GDM1 (cell line): ENCODE data around the gene DCAF8.
A peak's percentile ranks its signal among the peaks of the same experiment; 100 is the strongest.

Experiments used
- DNase-seq: peaks from one replicate; lab custom pipeline; 2025; lab: John Stamatoyannopoulos, UW

The DCAF8 gene

DNA sequence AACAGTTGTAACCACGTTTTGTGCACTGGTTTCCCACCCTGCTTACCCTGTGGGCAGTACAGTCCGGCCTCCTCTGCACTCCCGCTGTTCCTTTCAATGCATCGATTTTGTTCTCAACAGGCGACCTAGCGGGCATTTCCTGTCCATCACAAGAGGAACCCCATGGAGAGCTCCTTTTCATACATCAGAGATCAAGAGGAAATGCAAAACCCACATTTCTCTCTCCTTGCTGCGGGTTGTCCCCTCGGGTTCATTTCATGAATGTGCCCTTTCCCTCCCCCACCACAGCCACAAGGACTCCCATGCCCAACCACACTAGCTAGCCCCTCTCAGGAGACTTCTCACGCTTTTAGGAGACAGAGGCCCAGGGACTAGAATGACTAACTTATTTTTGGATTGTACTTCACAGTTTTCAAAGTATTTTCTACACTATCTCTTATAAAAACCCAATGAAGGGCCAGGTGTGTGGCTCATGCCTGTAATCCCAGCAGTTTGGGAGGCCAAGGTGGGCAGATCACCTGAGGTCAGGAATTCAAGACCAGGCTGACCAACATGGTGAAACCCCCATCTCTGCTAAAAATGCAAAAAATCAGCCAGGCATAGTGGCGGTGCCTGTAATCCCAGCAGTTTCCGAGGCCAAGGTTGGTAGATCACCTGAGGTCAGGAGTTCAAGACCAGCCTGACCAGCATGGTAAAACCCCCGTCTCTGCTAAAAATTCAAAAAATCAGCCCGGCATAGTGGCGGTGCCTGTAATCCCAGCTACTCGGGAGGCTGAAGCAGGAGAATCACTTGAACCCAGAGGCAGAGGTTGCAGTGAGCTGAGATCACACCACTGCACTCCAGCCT, 92.6 kb downstream of the DCAF8 start:
- DNase-seq: peak; percentile 22

DNA sequence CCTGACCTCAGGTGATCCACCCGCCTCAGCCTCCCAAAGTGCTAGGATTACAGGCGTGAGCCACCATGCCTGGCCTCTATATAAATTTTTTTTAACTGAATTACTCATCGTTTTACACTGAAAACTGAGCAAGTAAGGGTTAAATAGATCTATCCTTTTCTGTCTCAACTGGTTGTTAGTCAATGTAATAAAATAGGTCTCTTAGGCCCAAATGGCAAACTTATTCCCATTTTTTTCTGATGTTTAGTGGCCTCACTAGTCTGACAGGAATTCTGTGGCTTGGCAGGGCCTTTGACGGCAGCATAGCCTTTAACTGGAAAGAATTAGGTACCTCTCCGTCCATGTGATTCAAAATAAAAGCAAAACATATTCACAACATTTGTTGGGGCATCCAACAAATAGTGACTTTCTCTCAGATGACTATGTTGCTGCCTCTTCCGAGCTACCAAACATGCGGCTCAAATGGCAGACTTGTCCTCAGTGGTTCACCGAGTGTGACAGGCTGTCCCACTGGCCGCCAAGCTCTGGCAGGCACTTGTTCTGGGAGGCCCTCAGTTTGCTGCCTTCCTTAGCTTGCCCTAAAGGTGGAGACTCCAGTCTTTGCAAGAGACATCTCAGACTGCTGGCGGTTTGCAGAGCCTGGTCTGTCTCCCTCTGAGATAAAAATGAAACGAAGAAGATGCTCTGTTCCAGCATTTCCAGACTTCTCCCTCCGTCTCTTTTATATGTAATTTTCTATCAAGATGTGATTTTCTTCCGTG, 93.6 kb downstream of the DCAF8 start:
- no peak for DNase-seq

DNA sequence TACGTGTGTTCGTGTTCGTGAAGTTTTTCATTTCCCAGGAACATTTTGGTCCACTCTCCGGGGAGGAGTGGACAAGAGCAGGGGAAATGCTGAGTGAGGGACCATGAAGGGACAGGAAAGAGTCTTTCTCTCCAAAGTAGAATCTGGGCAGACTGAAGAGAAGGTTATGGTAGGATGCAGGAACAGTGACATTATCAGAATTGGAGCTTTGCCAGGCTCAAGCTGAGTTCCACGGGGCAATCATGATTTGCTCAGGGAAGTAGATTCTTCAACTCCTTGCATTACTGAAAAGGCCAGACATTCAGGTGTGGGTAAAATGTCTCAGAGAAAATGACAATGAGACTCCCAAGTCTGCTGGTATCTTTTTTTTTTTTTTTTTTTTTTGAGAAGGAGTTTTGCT, 94.3 kb downstream of the DCAF8 start:
- no peak for DNase-seq

DNA sequence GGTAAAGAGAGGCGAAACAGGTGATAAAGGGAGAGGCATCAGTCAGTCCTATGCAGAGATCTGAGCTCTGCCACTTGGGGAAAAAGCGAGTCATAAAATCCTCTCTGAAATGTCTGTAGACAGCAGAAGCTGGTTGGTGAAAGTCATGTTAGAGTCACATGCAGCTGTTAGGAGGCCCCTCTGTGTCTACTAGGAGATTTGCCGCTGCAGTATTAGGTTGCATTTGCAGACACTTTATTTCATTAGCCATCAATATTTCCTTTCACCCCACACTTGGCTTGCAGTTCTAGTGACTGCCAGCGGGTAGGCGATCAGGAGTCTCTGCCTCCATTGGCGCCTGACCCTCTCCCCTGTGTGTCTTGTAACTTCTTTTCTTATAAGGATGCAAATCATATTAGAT, 94.8 kb downstream of the DCAF8 start:
- DNase-seq: no peak

DNA sequence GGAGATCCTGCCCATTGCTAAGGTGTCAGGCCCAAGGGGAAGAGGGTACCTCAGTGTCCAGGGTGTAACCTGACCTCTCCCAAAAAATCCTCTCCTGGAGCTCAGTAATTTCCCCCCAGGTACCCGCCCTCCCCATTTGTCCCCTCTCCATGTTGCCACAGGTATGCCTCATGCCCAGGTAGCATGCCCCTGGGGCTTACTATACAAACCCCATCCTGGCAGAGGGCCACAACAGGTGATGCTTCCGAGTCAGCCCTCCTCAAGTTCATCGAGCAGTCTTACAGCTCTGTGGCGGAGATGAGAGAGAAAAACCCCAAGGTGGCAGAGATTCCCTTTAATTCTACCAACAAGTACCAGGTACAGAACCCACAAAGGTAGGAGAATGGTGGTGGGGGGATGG, 95.3 kb downstream of the DCAF8 start:
- no peak for DNase-seq

DNA sequence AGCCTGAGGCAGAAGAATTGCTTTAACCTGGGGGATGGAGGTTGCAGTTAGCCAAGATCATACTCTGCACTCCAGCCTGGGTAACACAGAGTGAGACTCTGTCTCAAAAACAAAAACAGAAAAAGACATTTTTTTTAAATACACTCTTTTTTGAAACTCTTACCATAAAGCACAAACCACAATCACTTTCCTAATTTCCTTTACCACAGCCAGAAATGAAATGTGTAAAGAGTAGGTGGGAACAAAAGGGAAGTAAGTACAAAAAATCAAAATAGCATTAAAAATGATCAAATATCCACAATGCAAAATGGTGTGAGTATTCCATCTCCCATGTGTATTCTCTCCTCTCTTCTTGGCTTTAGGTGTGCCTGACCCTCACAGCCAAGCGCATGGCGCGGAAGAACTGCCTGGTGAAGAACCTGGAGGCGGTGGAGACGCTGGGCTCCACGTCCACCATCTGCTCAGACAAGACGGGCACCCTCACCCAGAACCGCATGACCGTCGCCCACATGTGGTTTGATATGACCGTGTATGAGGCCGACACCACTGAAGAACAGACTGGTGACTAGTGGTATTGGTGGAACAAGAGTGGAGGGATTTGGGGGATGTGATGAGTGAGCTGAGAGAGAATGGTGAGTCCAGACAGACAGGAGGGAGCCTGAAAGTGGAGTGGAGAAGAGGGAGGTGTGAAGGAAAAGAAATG, 96.0 kb downstream of the DCAF8 start:
- DNase-seq: no peak
